RPMI8226 (cell line): ENCODE results near the gene GEMIN5.
A peak's percentile ranks its signal among the peaks of the same experiment; 100 is the strongest.

Experiments
- DNase-seq: peaks from one replicate; pipeline ENCODE4 v3.0.0-alpha.2; 2015

GEMIN5 gene

GRCh38 chr5:154881986-154882385, 56.0 kb downstream of the GEMIN5 start:
- DNase-seq = no peak

GRCh38 chr5:154878642-154879335, 59.2 kb downstream of the GEMIN5 start:
- DNase-seq = no peak

GRCh38 chr5:154873791-154874331, 64.2 kb downstream of the GEMIN5 start:
- DNase-seq = no peak

- DNase-seq = no peak
These were observed 66.3 kb downstream of the GEMIN5 start for GRCh38 chr5:154871734-154872133.

- no peak for DNase-seq
These were observed 69.3 kb downstream of the GEMIN5 start for GRCh38 chr5:154868702-154869101.

- DNase-seq = no peak
These were observed 71.2 kb downstream of the GEMIN5 start for GRCh38 chr5:154866841-154867240.

GRCh38 chr5:154865466-154866184, 72.4 kb downstream of the GEMIN5 start:
- no peak for DNase-seq

- DNase-seq = no peak
These were observed 74.5 kb downstream of the GEMIN5 start for GRCh38 chr5:154863291-154864080.

GRCh38 chr5:154862766-154863165, 75.2 kb downstream of the GEMIN5 start:
- peak; percentile 38 for DNase-seq

- no peak for DNase-seq
These were observed 76.1 kb downstream of the GEMIN5 start for GRCh38 chr5:154861946-154862345.

- no peak for DNase-seq
These were observed 77.2 kb downstream of the GEMIN5 start for GRCh38 chr5:154860765-154861164.

- no peak for DNase-seq
These were observed 77.9 kb downstream of the GEMIN5 start for GRCh38 chr5:154860123-154860522.

- DNase-seq = peak; percentile 35
These were observed 78.8 kb downstream of the GEMIN5 start for GRCh38 chr5:154858972-154859871.

- peak; percentile 98 for DNase-seq
These were observed 79.6 kb downstream of the GEMIN5 start, which contains the start of gene CNOT8 for GRCh38 chr5:154858297-154858971. Gene CNOT8 (plus strand): TSS chr5:154858627. CDS start chr5:154863279, 4,652 bp downstream.

GRCh38 chr5:154857530-154858296, 80.3 kb downstream of the GEMIN5 start:
- peak; percentile 95 for DNase-seq

GRCh38 chr5:154851351-154851750, 86.7 kb downstream of the GEMIN5 start:
- DNase-seq = no peak

- no peak for DNase-seq
These were observed 87.6 kb downstream of the GEMIN5 start, which contains the start of gene FAXDC2 for GRCh38 chr5:154850255-154851062. Gene FAXDC2 (minus strand): TSS chr5:154850603. CDS start chr5:154838178, 12,425 bp downstream.

- no peak for DNase-seq
These were observed 88.2 kb downstream of the GEMIN5 start for GRCh38 chr5:154849791-154850201.

GRCh38 chr5:154849264-154849785, 88.7 kb downstream of the GEMIN5 start:
- DNase-seq = no peak
